NK-92 (cell line): Measurements from ENCODE around the gene SLC1A7.

Source experiments
- DNase-seq: peaks from one replicate; lab custom pipeline; 2025; ENCODE audit not compliant: unreplicated experiment; lab: John Stamatoyannopoulos, UW

Gene SLC1A7

DNA sequence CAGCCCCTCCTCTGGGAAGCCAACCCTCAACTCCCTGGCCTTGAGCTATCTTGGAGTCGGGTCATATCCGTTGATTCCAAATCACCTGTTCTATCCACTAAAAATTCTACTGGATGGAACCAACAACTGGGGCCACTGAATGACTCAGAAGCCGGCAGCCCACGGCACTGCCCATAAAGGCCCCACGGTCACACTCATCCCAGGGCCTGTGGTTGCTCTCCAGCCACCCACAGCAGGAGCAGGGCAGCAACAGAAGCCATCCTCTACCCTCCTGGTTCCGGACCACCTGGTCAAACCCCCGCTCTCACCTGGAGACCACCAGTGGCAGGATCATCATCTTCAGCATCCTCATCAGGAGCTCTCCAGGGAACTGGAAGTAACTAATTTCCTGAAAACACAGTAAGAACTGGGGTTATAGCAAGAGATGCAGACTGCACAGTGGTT lies 8.4 kb downstream of the SLC1A7 start:
- no peak for DNase-seq

DNA sequence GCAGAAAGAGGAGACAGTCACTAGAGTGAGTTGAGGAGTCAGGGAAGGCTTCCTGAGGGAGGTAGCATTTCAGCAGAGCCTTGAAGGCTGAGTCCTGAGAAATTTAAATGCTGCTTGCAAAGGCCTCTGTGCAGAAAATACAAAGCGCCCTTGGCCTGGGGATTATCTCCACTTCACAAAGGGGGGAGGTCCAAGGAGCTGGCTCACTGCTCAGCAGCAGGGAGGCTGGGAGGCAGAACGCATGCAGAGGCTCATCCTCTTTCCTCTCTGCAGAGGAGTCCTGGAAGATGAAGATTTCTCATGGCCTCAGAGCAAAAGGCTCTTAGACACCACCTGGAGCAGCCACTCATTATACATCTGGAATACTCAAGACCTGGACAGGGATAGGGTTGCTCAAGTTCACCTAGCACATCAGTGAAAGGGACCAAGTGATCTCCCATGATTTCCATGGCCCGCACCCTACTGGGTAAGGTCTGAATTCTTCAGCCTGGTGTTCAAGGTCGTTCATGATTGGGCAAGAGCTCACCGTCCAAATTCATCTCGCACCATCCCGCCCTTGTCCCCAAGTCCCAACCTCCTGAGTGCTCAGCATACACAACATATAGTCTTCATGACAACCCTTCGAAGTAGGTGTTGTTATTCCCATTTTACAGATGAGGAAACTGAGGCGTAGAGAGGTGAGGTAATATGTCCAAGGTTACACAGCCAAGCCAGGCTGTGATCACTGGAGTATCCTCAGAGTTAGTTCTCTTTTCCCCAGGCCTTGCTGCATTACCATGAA lies 9.0 kb downstream of the SLC1A7 start:
- no peak for DNase-seq

DNA sequence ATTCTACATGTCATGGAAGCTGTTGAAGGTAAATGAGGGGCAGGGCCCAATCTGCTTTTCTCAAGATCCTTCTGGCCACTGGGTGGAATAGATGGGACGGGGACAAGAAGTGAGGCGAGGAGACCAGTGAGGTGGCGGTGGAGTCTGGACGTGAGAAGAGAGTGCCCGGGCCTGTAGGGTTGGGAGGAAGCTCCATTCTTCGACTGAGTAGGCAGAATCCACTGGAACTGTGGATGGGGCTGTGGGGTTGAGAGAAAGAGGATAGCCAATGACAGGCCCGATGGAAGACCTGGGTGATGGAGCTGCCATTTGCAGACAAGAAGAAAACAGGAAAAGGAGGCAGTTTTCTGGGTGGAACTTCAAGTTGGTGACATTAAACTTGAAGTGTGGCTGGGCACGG lies 10.3 kb downstream of the SLC1A7 start:
- no peak for DNase-seq

DNA sequence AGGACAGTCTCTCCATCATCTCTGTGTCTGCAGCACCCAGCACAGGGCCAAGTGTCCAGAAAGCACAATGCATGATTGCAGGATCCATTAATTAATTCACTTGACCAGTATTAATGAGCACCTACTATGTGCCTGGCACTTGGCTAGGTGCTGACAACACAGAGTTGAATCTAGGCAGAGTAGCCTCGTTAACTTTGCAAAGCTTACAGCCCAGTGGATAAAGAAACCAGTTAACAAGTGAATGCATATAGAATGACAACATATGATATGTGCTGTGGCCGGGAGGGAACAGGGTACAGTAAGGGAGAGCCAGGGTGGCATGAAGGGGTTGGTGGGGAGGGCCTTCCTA lies 10.9 kb downstream of the SLC1A7 start:
- DNase-seq: no peak

DNA sequence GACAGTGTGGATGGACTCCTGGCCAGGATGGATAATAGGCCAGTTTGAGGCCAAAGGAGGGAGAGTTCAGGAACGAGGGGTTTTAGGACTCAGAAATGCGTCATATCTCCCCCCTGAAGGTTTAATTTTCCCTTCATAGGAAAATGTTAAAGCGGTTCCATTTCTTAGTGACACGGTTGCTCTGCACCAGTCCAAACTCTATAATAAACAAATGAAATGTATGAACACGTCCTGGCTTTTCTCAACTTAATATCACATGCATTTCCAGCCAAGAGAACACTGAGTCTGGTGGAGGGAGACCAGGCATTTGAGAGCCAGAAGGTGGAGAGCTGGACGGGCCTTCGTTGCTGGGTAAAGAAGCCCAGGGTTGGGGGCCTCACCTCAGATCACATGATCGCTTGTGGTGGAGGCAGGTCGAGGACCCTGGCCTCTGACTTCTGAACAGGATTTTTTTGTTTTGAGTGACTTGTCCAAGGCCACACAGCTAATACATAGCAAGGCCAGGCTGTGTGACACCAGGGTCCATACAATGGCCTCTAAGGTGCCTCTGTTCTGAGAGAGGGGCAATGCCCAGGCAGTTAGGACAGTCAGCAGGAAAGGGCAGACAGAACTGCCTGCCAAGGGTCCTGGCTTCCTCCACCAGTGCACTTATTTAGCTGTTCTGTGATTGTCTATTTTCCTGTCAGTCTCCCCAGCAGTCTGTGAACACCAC lies 11.4 kb downstream of the SLC1A7 start:
- DNase-seq: no peak

DNA sequence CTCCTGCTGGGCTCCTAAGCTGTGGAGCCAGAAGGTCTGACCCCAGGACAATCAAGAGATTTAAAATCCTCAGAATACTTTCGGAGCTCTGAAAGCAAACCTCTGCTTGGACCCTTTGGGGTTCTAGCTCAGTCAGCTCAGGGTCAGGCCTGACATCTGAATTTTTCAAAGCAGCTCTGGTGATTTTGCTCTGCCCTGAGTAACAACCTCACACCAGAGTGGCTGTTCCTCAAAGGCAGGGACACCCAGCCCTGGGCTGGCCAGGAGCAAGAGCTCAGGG lies 11.9 kb downstream of the SLC1A7 start:
- DNase-seq: no peak

DNA sequence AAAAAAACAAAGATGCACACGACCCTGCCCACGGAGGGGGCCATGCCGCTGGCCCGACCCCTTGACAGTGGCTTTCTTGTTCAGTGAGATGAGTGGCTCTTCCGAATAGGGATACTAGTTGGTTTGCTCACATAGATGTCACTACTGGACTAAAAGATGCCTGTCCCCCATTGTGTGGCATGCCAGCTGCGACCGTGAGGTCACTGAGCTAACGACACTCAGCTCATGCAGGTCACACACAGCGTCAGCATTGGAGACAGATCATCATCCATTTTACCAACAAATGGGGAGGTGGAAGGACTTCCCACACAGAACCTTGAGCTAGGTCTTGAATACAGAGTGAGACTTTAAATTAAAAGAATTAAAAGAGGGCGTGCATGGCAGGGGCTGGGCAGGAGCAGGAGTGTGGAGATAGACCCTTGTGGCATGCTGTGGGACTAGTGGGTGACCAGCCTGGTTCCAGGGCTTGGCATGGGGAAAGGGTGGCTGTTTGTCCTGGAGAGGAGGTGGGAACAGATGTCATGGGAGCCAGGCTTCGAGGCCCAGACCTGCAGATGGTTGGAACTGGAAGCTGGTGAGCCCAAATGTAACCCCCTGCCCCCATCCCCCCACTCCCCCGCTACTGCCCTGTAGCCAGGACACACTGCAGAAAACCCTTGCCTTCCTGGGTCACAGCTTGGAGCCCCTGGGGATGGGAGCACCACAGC lies 12.4 kb downstream of the SLC1A7 start:
- DNase-seq: no peak

DNA sequence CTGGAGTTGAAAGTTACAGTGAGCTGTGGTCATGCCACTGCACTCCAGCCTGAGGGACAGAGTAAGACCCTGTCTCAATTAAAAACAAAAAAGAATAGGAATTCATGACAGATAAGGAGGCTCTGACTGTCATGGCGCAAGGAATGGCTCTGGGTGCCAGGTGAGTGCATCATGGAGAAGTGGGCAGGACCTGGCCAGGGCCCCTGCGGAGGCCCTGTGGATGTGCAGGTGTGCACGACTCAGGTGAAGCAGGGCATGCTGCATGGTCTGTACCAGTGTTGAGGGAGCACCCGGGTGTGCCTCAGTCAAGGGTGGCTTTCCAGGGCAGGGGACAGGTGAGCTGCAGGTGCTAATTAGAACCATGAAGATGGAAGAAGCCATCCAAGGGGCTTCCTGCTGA lies 14.0 kb downstream of the SLC1A7 start:
- no peak for DNase-seq

DNA sequence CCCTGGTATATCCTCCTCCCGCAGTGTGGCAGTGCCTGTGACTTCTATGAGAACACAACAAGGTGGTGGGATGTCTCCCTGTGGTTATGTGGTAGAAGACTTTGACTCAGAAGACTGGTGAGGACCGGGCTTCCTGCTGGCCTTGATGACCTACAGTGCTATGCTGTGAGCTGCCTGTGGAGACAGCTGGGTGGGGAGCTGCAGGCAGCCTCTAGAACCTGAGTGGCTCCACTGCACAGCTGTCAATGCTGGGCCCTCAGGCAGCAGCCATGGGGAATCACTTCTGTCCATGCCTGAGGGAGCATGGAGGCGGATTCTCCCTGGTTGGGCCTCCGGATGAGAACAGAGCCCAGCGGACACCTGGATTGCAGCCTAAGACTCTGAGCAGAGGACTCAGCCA lies 14.9 kb downstream of the SLC1A7 start:
- no peak for DNase-seq

DNA sequence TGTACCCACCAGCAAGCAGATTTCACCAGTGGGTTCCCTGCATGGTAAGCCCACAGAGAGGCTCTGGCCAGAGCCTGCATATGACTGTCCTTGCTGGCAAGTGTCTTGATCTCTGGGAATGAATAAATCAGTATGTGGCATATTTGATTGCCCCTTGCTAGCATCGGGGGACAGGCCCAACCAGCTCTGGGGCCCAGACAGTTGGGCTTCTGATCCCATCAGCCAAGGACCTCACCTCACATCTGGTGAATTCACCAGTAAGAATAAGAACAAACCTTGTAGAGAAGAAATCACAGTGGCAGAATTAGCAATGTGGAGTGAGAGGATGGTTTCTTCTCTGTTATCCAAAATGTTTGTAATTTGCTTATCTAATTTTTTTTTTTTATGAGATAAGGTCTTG lies 15.9 kb downstream of the SLC1A7 start:
- DNase-seq: no peak

DNA sequence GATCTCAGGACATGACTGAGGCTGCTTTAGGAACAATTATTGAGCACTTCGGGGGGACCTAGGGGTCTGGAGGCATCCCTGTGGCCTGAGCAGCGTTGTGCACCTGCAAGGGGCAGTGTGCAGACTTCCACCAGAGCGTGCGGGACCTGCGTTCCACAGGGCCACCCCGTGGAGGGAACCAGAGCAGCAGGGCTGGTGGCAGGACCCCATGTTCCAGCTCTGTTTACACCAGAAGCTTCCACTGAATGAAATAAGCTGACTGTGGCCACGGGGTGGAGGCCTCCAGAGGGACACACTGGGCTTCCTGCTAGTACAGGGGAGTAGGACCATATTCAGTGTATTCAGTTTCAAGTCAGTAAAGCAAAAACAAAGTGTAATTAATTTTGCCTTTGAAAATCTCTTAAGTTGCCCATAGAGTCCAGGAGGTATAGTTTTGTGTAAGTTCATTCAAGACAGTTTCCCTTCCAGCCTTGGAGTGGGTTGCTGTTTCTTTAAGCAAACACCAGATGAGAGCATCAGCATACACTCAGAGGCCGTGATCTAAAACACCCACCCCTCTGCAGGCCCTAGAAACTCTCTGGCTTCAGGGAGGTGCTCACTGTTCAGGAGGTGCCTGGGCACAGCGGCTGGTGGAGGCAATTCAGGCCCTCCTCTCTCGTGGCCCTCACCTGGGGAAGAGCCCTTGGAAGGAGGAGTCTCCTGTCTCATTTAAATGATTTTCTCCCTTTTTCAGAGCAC lies 16.6 kb downstream of the SLC1A7 start:
- DNase-seq: no peak

DNA sequence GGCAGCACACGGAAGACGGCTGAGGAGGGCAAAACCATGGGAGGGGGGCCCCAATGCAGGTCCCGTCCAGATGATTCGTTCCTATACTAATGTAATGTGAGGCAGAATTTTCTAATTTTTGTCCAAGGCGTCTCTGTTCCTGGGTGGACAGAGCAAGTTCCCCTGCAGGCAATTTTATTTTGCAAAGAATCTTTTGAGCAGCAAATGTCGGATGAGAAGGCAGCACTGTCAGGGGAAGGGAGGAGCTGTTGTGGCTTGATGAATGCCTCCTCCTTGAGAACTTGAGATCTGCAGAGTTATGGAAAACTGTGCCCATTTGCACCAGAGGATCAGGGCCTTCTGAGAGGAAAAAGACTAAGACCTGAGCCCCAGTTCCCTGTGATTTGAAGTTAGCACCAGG lies 17.3 kb downstream of the SLC1A7 start:
- DNase-seq: no peak

DNA sequence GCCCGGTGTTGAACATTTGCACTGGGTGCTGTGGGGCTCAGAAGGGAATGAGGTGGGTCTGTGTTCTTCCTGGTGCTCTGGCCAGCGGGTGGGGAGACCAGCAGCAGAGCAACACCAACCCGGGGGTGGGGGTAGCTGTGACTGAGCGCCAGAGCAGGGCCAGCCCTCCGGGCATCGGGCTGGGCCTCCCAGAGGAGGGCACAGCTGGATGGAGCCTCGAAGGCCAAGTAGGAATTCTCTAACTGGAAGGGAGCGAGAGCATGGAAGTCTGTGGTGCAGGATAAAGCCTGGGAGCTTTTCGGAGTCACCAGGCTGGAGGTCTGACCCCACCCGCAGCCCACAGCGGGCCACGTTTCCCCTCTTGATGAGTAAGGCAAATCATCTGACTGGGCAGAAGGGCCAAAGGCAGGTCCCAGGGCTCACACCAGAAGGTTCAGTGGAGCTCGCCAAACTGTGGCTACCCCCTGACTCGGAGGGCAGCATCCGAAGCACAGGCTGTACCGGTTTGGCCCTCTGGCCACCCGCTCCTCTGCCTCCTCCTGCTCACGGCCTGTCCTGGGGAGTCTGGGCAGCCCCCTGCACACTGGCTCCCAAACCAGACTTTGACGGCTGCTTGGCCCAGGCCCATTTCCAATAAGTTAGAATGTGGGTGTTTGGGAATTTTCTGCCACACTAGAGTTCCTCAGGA lies 18.8 kb downstream of the SLC1A7 start:
- DNase-seq: no peak

DNA sequence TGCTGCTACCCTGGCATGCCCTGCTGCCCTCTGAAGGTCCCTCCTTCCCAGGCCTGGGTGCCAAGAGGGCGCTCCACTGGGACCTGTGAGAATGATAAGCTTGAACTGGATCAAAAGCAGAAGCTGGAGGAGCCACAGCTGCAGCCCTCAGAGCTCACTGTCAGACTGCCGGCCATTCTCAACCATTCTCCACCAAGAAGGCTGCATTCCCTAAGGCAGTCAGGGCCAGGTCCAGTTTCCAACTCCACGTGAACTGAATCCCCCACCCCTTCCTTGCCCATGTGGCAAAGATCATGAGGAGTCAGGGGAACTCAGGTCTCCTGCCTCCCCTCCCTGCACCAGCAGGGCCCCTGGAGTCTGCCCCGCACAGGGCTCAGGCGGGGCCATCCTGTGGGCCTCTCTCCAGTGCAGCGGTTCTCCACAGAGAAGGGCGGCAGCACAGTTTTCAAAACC lies 19.5 kb downstream of the SLC1A7 start:
- no peak for DNase-seq

DNA sequence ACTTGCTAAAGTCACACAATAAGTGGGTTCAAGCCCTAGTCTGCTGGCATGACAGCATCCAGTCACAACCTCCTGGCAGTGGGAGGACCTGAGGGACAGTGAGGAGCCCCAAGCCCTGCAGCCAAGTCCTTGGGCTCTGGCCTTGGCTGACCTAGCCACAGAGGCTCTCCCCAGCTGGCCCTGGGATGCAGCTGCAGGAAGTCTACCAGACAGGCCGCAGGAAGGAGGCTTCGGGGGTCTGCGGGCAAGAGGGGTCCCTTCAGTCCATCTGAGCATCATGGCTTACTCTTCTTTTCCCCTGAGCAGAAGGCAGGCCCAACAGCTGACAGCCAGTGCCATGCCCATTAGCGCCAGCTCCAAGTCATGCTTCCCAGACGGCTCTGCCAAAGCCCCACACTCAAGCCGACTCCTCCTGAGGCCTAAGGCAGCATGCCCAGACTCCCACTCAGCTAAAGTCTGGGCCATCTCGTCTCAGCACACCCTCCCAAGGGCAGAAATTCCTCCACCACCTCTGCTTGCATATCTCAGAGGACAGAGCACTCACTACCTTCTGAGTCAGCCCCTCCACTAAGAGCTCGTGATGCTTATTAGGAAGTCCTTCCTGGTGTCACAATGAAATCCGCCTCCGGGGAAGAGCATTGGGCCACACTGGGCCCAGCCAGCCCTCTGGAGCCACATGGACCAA lies 20.1 kb downstream of the SLC1A7 start:
- DNase-seq: no peak

DNA sequence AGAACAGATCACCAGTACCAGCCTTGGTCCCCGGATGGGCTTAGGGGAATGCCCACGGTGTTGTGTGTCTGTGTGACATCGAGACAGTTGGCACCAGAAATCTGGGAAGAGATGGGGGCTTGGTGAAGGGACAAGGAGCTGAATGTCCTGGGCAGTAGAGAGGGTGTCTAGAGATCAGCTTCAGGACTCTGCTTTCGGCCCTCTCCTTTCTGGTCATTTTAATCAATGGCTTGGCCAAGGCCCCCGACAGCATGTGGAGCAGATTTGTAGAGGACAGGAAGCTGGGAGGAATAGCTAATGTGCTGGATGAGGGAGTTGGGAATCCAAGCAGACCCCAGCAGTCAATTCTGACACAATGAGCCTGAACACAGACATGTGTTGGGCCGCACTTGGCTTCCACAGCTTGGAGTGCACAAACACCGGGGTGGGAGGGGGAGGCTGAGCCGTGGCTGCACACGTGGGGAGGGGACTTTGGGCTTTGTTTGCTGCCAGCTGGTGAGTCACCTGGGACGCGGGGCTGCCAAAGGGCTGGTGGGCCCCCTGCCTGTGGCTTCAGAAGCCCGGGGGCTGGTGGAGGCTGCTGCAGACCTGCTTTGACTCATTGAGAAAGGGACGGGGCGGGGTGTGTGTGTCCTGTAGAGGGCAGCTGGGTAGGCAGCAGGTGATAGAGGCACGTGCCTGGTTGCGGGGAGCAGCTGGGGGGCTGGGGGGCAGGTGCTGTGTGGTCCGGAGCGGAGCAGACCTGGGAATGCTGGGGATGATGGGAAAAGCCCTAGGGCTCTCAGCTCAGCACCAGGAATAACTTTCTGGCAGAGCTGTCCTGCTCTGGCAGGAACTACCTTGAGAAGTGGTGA lies 20.9 kb downstream of the SLC1A7 start:
- DNase-seq: no peak

DNA sequence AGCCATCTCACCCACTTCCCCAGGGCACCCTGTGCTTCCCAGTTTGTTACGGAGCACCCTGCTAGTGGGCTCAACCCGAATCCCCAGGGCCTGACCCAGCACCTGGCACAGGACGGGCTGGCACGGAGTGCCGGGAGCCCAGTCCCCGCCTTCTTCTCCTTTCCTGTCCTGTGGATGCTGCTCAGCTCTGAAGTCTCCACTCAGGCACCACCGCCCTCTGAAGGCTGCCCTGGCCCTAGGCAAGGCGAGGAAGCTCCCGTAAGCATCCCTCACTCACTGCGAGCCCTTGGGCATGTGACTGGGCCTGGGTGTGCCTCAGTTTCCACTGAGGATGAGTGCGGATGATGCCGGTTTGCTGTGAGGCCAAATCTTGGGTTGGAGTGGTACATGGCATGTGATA lies 21.8 kb downstream of the SLC1A7 start:
- no peak for DNase-seq

DNA sequence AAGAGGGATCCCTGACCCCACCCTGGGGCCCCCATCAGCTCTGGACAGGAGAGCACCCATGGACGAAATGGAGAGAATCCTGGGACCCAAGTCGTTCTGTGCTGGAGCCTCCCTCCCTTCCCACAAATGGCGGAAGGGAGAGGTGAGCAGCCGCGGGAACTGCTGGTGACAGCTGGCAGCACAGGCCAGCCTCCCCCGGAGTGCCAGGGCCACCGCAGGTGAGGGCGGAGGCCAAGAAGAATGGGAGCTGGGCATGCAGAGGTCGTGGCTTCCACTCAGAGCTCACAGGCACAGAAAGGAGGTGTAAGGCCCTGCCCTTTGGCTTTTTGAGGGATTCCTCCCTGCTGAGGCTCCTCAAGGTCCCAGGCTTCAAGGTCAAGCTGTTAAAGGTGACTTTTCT lies 24.6 kb downstream of the SLC1A7 start:
- DNase-seq: no peak

DNA sequence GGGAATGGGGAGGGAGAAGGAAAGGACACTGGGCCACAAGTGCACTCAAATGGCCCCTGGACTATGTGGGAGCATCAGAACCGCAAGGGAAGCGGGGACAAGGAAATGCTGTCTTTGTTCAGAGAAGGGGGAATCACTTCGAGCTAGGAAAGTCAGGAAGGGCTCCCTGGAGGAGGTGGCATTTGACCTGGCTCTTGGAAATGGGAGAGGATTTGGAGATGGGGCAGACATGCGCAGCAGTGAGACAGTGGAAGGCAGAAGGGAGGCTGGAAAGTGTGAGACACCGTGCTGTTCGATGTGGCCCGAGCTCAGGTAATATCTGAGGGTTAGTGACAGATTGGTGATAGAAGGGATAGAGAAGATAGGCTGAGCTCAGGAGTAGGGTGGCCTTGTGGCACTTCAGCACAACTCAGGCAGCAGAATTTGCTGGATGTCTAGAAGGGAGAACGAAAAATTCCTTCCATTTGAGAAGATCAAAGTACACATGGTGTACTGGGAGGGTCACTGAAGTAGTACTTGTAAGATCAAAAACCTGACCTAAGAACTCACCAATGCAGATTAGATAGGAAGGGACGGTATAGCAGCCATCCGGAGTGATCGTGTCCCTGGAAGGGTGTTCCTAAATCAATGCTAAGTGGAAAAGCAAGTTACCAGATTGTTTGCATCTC lies 25.4 kb downstream of the SLC1A7 start:
- no peak for DNase-seq
